ENCODE results near the gene CNOT4.

Gene CNOT4

DNA sequence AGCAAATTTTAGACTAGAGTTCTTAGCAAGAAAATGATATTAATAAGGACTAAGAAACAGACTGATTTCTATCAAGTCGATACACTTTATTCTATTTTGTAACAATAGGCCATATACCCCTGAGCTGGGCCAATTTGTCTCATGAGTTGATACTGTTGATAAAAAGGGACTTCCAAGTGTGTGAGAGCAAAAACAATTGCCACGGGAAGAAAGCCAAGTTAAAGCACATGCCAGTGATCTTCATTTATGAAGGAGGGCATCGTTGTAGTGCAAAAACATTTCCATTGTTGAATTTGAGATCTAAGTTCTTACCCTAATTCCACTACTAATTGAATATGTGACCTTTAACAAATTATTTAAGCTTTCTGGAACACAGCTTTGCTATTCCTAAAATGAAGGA, 119.9 kb downstream of the CNOT4 start:
- H3K36me3 ChIP-seq (ENCODE audit: insufficient read depth), result peaks cover 6% of the 10 kb centered on the region; the same call in 1 of the 2 replicates
- no peak overlapping the region for H3K4me3 ChIP-seq (IDR thresholded peaks at IDR 0.05; ENCODE audit: insufficient read depth, low read depth, low read length)
- no peaks in the 10 kb centered on the region for H3K27me3 ChIP-seq (ENCODE audit: insufficient read depth, low read depth)
- H2AFZ ChIP-seq (ENCODE audit: low read depth), result no peak overlapping the region
- no peak overlapping the region for H3K4me2 ChIP-seq
- H3K27ac ChIP-seq, result no peak overlapping the region
- no peaks in the 10 kb centered on the region for H3K4me1 ChIP-seq (ENCODE audit: low read depth, poor library complexity, severe bottlenecking)
- H3K9ac ChIP-seq, result no peak overlapping the region
- TF ChIP-seq, protein P1, sequence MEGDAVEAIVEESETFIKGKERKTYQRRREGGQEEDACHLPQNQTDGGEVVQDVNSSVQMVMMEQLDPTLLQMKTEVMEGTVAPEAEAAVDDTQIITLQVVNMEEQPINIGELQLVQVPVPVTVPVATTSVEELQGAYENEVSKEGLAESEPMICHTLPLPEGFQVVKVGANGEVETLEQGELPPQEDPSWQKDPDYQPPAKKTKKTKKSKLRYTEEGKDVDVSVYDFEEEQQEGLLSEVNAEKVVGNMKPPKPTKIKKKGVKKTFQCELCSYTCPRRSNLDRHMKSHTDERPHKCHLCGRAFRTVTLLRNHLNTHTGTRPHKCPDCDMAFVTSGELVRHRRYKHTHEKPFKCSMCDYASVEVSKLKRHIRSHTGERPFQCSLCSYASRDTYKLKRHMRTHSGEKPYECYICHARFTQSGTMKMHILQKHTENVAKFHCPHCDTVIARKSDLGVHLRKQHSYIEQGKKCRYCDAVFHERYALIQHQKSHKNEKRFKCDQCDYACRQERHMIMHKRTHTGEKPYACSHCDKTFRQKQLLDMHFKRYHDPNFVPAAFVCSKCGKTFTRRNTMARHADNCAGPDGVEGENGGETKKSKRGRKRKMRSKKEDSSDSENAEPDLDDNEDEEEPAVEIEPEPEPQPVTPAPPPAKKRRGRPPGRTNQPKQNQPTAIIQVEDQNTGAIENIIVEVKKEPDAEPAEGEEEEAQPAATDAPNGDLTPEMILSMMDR (conservative IDR thresholded peaks at IDR 0.05; ENCODE audit: low read depth, low read length), result no peak
- H3K79me2 ChIP-seq (ENCODE audit: insufficient read depth, low read depth), result no peaks in the 10 kb centered on the region
- H4K20me1 ChIP-seq (ENCODE audit: insufficient read depth), result no peaks in the 10 kb centered on the region

DNA sequence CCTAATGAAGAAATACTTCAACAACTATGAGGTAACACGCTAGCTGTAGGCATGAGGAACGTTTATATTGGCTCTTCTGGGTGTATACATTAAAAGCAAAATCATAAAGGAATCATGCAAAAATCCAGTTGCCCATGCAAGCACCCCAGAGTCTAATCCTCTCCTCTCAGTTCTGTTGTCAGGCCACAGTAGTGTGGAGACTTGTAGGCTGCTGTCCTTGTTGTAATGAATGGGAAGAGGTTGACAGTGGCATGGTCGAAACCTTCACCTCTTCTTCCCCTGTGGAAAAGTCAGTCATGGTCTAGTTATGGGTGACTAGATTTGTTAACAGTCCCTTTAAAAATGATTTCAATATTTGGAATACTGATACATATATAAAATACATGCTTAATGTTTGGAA, 121.3 kb downstream of the CNOT4 start:
- H3K9ac ChIP-seq, result no peak overlapping the region
- no peaks in the 10 kb centered on the region for H3K79me2 ChIP-seq (ENCODE audit: insufficient read depth, low read depth)
- H3K4me2 ChIP-seq, result no peak overlapping the region
- no peaks in the 10 kb centered on the region for H3K27me3 ChIP-seq (ENCODE audit: insufficient read depth, low read depth)
- peaks cover under 1% of the 10 kb centered on the region; the same call in 1 of the 2 replicates for H3K36me3 ChIP-seq (ENCODE audit: insufficient read depth)
- TF ChIP-seq, protein P1 (conservative IDR thresholded peaks at IDR 0.05; ENCODE audit: low read depth, low read length), result no peak
- no peak overlapping the region for H3K27ac ChIP-seq
- no peak overlapping the region for H2AFZ ChIP-seq (ENCODE audit: low read depth)
- no peaks in the 10 kb centered on the region for H3K4me1 ChIP-seq (ENCODE audit: low read depth, poor library complexity, severe bottlenecking)
- no peaks in the 10 kb centered on the region for H4K20me1 ChIP-seq (ENCODE audit: insufficient read depth)
- no peak overlapping the region for H3K4me3 ChIP-seq (IDR thresholded peaks at IDR 0.05; ENCODE audit: insufficient read depth, low read depth, low read length)

DNA sequence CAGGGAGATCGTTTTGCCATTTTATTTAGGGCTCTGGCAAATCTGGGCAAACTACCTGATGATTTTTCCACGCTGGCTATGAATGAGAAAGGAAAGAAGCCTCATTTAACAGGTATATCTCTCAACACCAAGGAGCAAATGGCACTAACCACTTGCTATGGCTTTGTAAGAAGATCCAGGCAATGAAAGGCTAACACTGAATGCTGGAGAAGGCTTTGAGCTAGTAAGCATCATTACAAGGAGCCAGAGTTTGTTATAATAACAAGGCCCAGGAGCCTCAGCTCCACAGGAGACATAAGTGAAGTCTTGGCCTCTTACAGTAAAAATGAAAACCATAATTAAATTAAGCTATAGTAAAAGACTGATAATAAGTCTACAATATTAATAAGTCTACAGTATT, 123.1 kb downstream of the CNOT4 start:
- Histone ChIP-seq H3K4me1 (ENCODE audit: low read depth, poor library complexity, severe bottlenecking) (no peaks in the 10 kb centered on the region), H2AFZ (ENCODE audit: low read depth) (no peak overlapping the region), H4K20me1 (ENCODE audit: insufficient read depth) (no peaks in the 10 kb centered on the region), H3K79me2 (ENCODE audit: insufficient read depth, low read depth) (no peaks in the 10 kb centered on the region), H3K4me3 (IDR thresholded peaks at IDR 0.05; ENCODE audit: insufficient read depth, low read depth, low read length) (no peak overlapping the region), H3K27me3 (ENCODE audit: insufficient read depth, low read depth) (no peaks in the 10 kb centered on the region), H3K9ac (no peak overlapping the region), H3K36me3 (ENCODE audit: insufficient read depth) (no peaks in the 10 kb centered on the region), H3K4me2 (no peak overlapping the region), H3K27ac (no peak overlapping the region)
- TF ChIP-seq, protein P1 (conservative IDR thresholded peaks at IDR 0.05; ENCODE audit: low read depth, low read length), result no peak

DNA sequence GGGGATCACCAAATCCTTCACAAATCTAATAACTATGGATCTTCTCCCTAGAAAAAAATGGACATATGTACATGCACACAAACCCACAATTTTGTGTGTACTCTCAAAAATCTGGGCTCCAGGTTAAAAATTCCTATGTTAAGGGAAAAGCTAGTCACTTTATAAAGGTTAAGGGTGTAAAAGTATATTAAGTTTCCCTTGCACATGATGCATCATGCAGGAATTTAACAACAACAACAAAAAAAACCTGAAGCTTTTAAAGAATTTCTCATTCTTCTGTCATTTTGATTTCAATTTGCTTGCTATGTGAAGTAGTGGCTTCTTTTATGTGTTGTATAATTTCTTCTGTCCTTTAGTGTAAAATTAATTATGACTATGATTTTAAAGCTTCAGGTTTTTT, 123.7 kb downstream of the CNOT4 start:
- no peaks in the 10 kb centered on the region for H3K4me1 ChIP-seq (ENCODE audit: low read depth, poor library complexity, severe bottlenecking)
- H2AFZ ChIP-seq (ENCODE audit: low read depth), result no peak overlapping the region
- no peak overlapping the region for H3K9ac ChIP-seq
- no peaks in the 10 kb centered on the region for H3K36me3 ChIP-seq (ENCODE audit: insufficient read depth)
- H4K20me1 ChIP-seq (ENCODE audit: insufficient read depth), result no peaks in the 10 kb centered on the region
- H3K27ac ChIP-seq, result no peak overlapping the region
- TF ChIP-seq, protein P1 (conservative IDR thresholded peaks at IDR 0.05; ENCODE audit: low read depth, low read length), result no peak
- no peaks in the 10 kb centered on the region for H3K27me3 ChIP-seq (ENCODE audit: insufficient read depth, low read depth)
- no peak overlapping the region for H3K4me2 ChIP-seq
- no peak overlapping the region for H3K4me3 ChIP-seq (IDR thresholded peaks at IDR 0.05; ENCODE audit: insufficient read depth, low read depth, low read length)
- no peaks in the 10 kb centered on the region for H3K79me2 ChIP-seq (ENCODE audit: insufficient read depth, low read depth)
